Hypothalamus (tissue), 51 donors: ENCODE results near the gene STC2.
"Not testable (repeated sequence)": the region's sequence is repeated elsewhere in the genome, so short reads cannot be mapped to it uniquely, and the experiment has no call there.

Experiments used
- DNase-seq, 51 donors: peaks; one replicate each; lab custom pipeline; 2025; lab: John Stamatoyannopoulos, UW

STC2 gene

DNA sequence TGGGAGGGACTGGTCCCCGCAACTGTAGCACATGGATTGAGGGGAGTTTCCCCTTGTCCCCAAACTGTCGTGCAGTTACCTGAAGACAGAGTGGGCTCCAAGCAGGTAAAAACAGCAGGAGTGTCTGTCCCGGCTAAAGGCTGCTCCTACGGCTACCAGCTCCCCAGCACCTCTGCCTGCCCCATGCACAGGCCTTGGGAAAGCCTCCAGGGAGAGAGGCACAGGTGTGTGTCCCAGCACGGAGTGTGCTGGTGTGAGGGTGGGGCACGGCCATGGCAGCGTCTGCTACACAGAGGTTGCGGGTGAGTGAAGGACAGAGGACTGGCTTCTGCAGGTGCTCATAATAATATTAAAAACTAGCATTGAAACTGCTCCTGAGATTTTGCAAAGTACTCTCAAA lies 30.4 kb downstream of the STC2 start:
- DNase-seq, result no peak

DNA sequence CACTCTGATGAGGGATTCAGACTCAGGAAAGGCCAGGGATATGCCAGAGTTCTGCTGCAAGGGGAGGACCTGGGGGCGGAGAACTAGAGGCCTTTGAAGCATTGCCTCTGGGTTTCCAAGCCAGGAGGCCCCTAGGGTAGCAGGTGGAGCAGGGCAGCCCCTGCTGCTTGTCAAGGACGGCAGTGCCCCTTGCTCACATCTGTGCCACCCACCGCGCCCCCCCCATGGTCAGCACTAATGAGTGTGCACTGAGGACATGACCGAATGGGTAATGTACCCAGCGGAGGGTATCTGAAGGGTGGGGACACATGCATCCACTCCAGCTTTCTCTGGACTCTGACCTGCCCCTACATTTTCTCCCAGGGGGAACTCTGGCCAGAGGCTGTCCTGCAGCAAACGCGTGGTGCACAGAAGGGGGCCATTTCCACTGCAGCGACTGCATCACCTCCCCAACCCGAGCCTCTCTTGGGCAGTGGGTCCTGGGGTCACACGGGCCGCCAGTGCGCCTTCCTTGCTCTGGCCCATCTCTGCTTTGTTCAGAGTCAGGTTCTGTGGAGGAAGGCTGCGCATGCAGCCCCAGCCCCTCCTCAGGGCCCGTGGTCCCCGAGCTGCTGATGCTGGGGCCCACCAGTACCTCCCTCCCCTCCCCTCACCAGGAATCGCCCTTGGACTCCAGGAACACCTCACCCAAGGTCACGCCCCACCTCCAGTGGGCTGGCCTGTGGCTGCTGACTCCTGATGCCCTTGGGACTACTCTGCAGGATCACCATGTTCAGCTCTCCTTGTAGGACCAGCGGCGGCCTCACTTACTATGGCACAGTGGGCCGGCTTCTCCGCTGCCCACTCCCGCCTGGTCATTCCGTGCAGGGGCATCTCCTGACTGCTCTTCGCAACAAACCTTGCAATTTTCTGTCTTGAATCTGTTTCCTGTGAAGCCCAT lies 31.2 kb downstream of the STC2 start:
- DNase-seq, result no peak

DNA sequence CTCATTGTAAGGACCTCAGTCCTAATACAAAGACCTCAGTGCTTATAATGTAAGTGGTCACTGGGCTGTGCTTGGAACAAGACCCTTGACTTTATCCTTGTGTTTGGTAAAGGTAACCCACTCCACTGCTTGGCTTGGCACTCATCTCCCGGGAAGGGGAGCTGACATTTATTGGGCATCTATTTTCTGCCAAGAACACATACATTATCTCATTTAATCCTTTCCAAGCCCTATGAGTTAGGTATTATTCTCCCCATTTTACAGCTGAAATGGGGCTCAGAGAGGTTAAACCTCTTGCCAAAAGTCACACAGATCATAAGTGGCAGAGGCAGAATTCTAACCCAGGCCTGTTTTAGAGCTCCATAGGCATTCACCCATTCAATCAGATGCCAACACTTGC lies 32.4 kb downstream of the STC2 start:
- no peak for DNase-seq

DNA sequence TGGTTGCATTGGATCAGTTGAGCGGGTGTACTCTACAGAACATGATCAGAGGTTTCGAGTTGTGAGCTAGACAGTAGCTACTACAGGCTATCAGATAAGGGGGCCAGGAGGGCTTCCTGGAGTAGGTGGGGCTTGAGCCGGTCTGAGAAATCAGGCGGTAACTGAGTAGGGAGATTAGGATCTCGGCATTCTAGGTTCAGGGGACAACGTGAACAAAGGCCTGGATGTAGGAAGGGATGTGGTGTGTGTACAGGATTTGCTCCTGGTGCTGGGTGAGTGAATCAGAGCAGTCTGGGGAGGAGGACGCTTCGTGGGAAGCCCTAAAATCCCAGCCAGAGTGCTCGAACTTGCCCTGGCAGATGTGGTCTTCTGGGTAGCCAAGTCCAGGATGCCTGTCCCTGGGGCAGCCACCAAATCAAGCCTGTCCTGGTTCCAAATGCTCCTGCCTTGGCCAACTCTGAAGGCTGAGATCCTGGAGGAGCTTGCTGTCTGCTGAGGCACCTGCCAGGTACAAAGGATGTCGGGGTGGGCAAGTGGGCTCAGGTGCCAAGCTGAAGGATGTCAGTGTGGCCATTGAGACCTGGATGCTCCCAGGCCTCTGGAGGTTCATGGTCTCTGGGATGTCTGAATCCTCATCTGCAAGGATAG lies 33.4 kb downstream of the STC2 start:
- DNase-seq, result no peak

DNA sequence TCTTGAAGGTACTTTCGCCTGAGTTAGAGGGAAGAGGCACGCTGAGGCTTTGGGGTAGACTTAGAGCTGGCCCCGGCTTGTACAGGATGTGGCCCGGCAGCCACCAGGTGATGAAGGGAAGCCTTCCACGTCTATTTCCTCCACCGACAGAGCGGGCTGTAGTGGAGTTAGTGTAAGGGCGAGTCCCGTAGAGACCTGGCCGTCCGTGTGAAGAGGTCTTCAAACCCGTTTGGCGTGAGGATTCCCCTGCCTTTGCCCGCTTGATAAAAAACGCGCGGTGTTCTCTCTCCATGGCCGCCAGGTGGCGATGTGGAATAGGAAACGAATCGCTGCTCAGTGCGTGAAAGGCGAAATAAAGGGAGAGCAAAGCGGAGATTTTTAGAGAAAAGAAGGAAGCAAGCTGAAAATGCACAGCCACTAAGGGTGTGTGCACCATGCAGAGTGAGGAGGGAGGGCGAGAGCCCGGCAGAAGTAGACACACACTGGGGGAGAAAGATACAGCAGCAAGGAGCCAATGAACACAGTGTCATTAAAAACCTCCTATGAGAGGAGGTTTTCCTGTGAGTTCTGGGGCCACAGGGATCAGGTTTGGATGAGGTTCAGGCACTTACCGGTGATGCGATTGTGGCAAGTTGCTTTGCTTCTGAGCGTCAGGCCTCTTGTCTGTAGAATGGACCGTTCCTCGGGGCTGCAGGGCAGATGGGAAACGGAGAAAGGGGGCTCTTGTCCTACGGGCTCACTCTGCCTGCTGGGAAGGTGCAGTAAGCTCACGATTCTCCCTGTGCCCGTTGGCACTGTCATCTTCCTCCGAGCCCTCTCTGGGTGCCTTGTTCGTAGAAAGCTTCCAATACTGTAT lies 34.2 kb downstream of the STC2 start:
- DNase-seq, result peak in 48 of 51 donors; percentile 15 to 85 (median 54)

DNA sequence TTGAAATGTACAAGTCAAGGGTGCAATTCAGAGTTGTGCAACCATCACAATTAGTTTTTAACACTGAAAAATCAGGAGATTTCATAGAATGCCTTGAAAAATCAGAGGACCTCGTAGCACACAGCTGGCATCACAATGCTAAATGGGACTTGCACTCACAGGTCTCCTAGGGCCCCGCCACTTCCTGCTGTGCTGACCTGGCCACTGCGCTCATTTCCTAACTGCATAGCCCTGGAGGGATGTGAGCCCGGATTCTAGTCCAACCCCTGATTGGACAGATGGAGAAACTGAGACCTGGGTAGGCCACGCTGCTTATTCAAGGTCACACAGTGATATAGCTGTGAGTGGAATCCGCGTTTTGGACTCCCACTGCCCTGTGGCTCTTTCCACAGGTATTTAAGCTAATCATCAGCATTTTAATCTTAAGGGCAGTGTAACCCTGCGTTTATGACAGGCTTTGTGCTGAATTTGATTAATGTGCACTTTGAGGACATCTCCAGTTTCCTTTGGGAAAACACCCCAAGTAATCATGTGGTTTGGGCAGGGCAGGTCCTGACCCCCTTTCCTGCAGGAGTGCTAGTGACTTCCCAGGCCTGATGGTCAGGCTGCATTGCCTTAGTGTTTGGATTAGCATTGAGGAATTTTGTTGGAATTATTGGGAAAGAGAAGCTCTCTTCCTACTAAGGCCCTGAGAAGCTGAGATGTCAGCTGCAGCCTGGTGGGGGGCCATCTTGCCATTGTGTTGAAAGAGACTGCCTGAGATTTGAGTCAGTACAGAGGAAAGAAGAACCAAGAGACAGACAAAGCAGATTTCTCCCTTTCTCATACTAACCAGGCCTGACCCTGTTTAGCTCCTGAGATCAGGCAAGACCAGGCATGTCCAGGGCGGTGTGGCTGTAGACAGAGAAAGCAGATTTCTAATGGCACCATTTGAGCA lies 36.2 kb downstream of the STC2 start:
- no peak for DNase-seq

DNA sequence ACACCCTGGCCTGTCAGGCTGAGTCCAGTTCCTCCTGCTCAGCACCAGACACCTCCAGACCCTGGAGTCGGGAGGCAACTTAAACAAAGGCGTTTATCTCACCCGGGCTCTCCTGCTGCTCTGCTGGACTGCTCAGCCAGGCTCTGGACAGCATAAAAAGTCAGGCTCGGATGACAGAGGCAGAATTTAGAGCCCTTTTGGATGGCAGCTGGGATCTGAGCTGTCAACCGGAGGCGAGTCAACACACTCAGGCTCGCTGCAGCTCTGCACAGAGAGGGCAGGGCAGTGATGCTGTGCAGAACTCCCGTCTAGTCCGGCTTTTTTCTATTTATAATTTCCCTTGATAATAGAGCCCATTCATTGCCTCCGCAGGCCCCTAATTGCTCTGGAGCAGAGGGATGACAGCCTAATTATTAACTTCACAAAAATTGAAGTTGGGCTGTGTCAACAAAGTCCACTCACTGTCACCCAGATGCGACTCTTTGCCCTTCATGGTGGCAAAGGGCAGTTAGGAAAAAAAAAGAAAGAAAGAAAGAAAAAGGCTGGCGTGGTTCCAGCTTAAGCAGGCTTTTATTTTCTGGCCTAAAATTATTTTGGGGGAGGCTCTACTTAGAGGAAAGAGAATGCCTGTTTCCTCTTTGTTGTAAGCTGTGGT lies 37.6 kb downstream of the STC2 start:
- DNase-seq, result no peak

DNA sequence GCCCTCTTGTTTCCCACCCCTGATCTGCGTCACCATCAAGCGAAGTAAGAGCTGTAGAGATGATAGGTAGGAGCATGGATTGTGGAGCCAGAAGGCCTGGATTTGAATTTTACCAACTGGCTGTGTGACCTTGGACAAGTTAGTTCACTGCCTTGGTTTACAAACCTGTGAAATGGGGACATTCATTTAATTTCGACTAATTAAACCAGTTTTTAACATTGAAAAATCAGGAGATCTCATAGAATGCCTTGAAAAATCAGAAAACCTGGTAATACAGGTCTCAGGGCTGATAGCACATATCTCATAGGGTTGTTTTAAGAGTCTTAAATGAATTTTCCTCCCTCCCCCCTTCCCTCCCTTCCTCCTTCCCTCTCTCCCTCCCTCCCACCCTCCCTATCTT lies 38.8 kb downstream of the STC2 start:
- no peak for DNase-seq

DNA sequence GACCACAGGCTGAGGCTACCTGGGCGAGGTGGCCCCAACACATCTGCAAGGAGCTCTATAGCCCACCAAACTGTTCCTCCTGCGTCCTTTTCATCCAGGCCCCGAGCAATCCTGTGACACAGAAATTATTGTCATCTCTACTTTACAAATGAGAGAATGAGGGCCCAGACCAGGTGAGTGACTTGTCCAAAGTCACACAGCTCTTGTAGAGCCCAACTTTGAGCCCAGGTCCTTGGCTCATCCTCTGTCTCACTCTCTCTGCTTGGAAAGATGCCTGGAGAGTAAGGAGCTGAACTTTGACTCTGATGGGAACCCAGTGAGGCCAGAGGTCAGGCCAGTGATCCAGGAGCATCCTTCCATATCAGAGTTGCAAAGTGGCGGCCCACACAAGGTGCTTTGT lies 39.6 kb downstream of the STC2 start:
- no peak for DNase-seq

DNA sequence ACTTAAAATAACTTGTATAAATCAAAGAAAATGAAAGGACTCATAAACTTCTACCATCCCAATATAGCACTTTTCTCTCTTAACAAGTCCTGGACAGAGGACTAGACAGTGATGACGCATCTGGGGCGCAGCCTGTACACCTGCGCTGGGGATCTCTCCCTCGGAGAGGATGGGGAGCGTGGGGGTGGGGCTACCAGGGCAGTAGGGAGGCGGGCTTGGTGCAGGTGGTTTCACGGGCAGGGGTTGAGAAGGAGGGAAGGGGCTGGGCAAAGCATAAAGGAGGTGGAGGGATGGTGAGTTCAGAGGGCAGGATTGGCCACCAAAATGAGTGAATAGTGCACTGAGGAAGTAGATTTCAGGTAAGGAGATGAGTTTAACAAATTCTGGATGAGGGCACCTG lies 41.1 kb downstream of the STC2 start:
- DNase-seq, result no peak

DNA sequence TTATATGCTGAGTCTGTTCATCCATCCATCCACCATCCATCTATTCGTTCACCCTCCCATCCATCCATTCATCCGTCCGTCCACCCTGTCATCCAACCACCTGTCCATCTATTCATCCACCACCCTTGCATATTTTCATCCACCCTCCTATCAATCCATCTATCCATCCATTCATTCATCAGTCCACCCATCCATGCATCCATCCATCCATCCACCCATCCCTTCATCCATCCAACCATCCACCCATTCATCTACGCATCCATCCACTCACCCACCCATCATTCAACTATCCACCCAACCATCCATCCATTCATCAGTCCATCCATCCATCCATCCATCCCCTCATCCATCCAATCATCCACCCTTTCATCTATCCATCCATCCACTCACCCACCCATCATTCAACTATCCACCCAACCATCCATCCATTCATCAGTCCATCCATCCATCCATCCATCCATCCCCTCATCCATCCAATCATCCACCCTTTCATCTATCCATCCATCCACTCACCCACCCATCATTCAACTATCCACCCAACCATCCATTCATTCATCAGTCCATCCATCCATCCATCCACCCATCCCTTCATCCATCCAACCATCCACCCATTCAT lies 43.8 kb downstream of the STC2 start:
- not testable (repeated sequence) for DNase-seq

DNA sequence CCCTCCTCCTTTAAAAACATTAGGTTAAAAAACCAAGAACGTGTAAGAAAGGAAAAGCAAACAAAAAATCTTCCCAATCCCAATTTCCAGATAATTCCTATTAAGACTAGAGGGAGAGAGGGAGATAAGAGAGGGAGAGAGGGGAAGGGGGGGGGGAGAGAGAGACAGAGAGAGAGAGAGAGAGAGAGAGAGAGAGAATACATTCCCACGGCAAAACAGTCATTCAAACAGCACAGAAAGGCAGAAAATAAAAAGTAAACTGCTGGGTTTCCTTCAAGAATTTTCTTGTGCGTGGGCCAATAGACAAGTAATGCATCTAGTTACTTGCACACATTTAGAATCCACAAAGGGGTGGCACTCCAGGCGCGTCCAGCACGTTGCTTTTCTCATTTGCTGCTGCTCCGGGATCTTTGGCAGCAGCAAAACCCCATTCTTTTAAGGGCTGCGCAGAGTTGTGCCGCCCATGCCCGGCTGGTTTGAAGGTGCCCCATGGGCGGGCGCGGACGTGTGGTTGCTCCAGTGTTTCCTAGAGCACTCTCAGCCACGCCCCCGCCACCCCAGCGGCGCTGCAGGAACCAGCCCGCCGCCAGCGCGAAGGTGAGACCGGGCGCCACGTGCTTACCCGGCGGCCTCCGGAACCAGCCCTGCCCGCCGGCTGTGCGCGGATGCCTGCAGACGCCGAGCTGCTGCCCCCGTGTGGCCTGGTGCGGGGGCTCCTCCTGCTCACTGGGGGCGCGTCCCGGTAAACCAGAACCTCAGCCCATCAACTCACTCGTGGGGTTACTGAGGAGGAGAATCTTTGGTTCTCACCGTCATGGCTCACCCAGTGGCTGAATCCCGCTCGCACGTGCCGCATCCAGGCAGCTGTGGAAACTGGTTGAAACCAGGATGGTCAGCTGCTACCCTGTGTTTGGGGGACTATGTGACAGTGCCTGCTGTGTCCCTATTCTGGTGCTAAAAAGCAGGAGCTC lies 44.6 kb downstream of the STC2 start:
- peak in 40 of 51 donors; percentile 8 to 74 (median 32) for DNase-seq

DNA sequence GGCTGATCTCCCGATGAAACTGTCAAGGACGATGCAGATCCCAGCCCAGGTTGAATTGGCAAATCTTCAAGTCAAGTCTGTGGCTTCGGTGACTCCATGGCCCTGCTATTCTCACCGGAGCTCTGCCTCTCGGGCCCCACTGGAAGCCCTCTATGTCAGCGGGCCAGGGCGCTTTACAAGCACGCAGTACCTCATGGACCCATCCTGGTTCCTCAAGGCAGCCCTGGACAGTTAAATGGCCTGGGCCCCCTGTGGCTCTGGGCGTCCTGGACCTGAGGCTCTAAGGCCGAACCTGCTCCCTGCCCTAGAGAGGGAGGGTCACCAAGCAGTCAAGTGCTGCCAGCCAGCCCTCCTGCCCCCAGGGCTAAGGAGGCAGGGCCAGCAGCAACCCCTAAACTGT lies 45.3 kb downstream of the STC2 start:
- DNase-seq, result no peak

DNA sequence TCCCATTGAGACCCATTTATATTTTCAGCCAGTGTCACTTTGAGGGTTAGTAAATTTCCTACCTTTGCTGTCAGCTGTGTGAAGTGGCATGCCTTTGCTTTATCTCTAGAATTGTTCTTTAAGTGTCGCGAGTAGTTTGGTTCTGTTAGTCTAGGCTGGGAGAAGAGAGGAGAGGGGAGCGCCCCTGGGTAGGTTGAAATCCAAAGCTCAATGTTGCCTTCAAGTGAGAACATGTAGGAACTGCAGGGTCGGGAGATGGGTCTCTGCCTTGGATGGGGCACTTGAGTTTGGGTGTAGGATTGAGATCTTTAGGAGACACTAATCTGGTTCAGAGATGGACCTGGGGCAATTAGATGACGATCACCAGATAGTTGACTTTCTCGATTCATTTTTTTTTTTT lies 46.3 kb downstream of the STC2 start:
- DNase-seq, result no peak

DNA sequence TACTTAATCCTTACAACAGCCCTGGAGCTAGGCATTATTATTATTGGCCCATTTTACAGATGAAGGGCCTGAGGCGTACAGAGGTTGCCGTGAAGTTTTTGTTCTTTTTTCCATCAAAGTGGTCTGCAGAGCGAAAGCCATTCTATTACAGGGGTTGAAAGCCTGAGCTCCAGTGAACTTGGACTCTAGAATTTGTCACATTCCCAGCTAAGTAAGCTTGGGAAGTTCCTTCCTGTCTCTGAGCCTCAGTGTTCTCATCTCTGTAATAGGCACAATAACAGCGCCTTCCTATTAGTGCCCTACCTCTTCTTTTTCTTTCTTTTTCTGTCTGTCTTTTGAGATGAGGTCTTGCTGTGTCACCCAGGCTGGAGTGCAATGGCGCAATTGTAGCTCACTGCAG lies 49.0 kb downstream of the STC2 start:
- DNase-seq, result no peak

DNA sequence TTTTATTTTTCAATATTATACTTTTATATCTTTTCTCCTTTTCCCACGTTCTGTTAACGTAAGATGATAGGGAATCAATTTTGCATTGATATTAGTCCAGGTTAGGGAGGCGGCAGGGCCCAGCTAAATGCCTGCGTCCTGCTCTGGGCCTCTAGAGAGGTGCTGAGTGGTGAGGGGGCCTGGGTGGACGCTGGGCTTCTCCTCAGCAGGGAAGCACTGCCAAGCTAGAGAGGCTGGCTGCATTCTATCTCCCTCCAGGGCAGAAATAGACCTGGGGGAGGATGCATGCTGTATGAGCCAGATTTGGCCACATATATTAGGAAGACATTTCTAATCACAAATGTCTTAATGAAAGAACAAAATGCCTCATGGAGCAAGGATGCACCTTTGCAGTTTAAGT lies 49.6 kb downstream of the STC2 start:
- no peak for DNase-seq

DNA sequence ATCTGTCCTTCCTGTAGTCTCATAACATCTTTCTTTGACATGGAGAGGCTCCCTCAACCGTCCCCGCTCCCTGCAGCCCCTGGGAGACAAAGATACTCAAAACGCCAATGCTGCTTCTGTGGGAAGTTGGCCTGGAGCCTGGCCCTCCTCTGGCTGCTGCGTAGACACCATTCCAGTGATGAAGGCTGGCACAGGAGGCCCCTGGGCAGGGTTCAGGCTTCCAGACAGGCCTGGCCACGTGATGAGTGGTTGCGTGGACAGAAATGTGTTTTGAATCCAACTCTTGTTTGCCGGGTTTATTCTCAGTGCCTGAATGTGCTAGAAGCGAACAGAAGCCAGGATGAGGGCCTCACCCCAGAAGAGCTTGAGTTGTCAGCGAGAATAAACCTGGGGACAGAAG lies 50.0 kb downstream of the STC2 start:
- peak in 23 of 51 donors; percentile 4 to 49 (median 16) for DNase-seq

DNA sequence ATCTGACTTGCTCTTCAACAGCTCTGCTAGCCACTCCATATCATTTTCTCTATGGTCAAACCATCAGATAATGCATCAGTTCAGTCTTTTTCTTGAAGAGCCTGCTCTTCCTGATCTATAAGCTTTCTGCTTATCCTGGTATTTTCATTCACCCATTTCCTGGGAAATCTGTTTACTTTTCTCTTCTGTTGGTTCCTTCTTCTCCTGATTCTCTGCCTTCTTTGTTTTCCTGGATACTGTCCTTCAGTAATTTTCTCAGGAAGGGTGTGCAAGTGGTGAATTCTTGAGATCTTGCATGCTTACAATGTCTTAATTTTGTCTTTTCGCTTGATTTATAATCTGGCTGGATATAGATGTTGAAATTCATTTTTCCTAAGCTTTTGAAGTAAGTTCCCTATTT lies 53.4 kb downstream of the STC2 start:
- no peak for DNase-seq
